Upper lobe of right lung (tissue), 1 donor: ENCODE measurements around the gene C1S. TPM values are rescaled to one million over a fixed set of nuclear protein-coding genes. Genes with fewer than 3 reads are reported as not detected.

Experiments used
- ATAC-seq: fragments of 200-7000 bp; cut with Tn5 transposase; one replicate; pipeline ENCODE4 v1.9.1; 2020; ENCODE audit warnings: mild to moderate bottlenecking, moderate library complexity
- DNase-seq: peaks from one replicate; pipeline ENCODE4 v3.0.0-alpha.2; 2020
- H3K27ac ChIP-seq: fragments of 200-600 bp; one replicate; pipeline ENCODE4 v1.8.0; 2022
- H3K27me3 ChIP-seq: fragments of 200-600 bp; one replicate; pipeline ENCODE4 v1.8.0; 2022; ENCODE audit warnings: mild to moderate bottlenecking
- H3K36me3 ChIP-seq: fragments of 200-600 bp; one replicate; pipeline ENCODE4 v1.8.0; 2022
- H3K4me1 ChIP-seq: fragments of 200-600 bp; one replicate; pipeline ENCODE4 v1.8.0; 2022
- H3K4me3 ChIP-seq: fragments of 200-600 bp; one replicate; pipeline ENCODE4 v1.8.0; 2022; ENCODE audit warnings: mild to moderate bottlenecking
- H3K9me3 ChIP-seq: fragments of 200-600 bp; one replicate; pipeline ENCODE4 v1.8.0; 2022
- CTCF ChIP-seq: fragments of 200-600 bp; IDR thresholded peaks from one replicate; pipeline ENCODE4 v1.8.0; 2022; ENCODE audit warnings: antibody characterized with exemption
- intact Hi-C: fragments of 100-400 bp; cut with DNase I; formaldehyde crosslinking; loops from one replicate; pipeline ENCODE4 v1.11.0; 2022
- total RNA-seq: library from RNA; stranded (reverse); fragmentation: NEBNext Ultra II Directional; extraction: Animal tissue kit (Norgen Biotek cat#: 25700); gene quantifications from one replicate; pipeline ENCODE4 v1.2.1, GENCODE V29; 2021
- donor health status: DM: no; HTN: yes; CAD: no; lungs with severe emphysema.

Gene C1S
- total RNA-seq, 1 donor from 2014 or later, result 321 TPM

GRCh38 chr12:7068240-7068993 is 7.9 kb downstream of the C1S start:
- Histone ChIP-seq H3K9me3 (no peaks in the 10 kb centered on the region), H3K27me3 (no peaks in the 10 kb centered on the region), H3K4me3 (no peak overlapping the region), H3K27ac (peak overlapping the region; percentile 56), H3K4me1 (peaks cover 9% of the 10 kb centered on the region), H3K36me3 (peaks cover 10% of the 10 kb centered on the region)
- ATAC-seq (peak; percentile 48), DNase-seq (no peak)
- intact Hi-C loops, result no loop called here
- TF ChIP-seq CTCF, result no peak

DNA sequence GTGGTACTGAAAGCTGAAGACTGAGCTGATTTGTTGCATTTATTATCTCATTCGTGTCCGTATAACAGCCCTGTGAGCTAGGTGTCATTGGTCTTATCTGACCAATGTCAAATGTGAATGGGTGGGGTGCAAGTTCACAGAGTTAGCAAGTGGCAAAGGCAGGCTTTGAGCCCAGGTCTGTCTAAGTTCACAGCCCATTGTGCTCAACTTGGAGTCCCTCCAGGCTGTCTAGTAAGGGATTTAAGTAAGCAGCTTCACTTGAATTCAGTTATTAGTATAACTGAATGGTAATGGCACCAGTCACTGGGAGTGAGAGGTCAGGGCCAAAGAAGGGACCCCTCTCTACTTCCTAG is 8.5 kb downstream of the C1S start:
- intact Hi-C loops, result no loop called here

DNA sequence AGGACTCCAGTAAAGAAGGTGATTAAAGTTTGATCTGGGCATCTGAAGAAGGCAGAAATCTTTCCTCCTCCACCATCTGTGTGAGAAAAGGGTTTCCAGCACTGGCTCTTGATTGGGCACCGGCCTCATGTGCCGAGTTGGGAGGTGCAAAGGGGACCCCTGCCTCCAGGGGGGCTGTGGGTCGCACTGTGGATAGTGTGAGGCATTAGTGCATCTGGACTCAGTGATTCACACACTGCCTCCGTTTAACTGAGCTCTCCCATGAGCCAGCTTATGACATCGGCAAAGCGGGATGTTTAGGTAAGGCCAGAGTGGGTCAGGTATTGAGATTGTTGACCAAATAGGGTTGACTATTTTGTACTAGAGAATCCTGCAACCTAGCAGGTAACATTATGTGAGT is 8.9 kb downstream of the C1S start:
- intact Hi-C loops, result no loop called here
- Histone ChIP-seq H3K4me3 (no peak overlapping the region), H3K27ac (no peak overlapping the region), H3K27me3 (no peaks in the 10 kb centered on the region), H3K9me3 (no peaks in the 10 kb centered on the region), H3K36me3 (peaks cover 10% of the 10 kb centered on the region), H3K4me1 (peaks cover 9% of the 10 kb centered on the region)
- TF ChIP-seq CTCF, result no peak
- no peak for ATAC-seq
- DNase-seq, result no peak

More for the DNA sequence above, 8.5 kb downstream of the C1S start:
- H3K27me3 ChIP-seq, result no peaks in the 10 kb centered on the region
- H3K36me3 ChIP-seq, result peaks cover 10% of the 10 kb centered on the region
- H3K4me1 ChIP-seq, result peaks cover 9% of the 10 kb centered on the region
- no peaks in the 10 kb centered on the region for H3K9me3 ChIP-seq
- no peak for TF ChIP-seq CTCF
- H3K27ac ChIP-seq, result no peak overlapping the region
- no peak for DNase-seq
- no peak overlapping the region for H3K4me3 ChIP-seq
- no peak for ATAC-seq

- DNase-seq (no peak), ATAC-seq (no peak)
- Histone ChIP-seq H3K4me3 (no peak overlapping the region), H3K4me1 (peaks cover 9% of the 10 kb centered on the region), H3K27me3 (no peaks in the 10 kb centered on the region), H3K9me3 (no peaks in the 10 kb centered on the region), H3K36me3 (no peaks in the 10 kb centered on the region), H3K27ac (no peak overlapping the region)
- intact Hi-C loops, result no loop called here
- TF ChIP-seq CTCF, result no peak
Measured at GRCh38 chr12:7072035-7072434, 11.5 kb downstream of the C1S start.

- no peak for DNase-seq
- H3K4me3 ChIP-seq, result no peak overlapping the region
- peaks cover 9% of the 10 kb centered on the region for H3K4me1 ChIP-seq
- no peaks in the 10 kb centered on the region for H3K27me3 ChIP-seq
- ATAC-seq, result no peak
- no peak overlapping the region for H3K27ac ChIP-seq
- H3K36me3 ChIP-seq, result no peaks in the 10 kb centered on the region
- intact Hi-C loops, result no loop called here
- H3K9me3 ChIP-seq, result no peaks in the 10 kb centered on the region
- TF ChIP-seq CTCF, result no peak
Measured at GRCh38 chr12:7072554-7072953, 12.0 kb downstream of the C1S start.

- intact Hi-C loops, result no loop called here
- Histone ChIP-seq H3K4me3 (no peak overlapping the region), H3K9me3 (no peaks in the 10 kb centered on the region), H3K27ac (no peak overlapping the region), H3K36me3 (no peaks in the 10 kb centered on the region), H3K4me1 (peaks cover under 1% of the 10 kb centered on the region), H3K27me3 (no peaks in the 10 kb centered on the region)
- no peak for TF ChIP-seq CTCF
- no peak for ATAC-seq
- no peak for DNase-seq
Measured at GRCh38 chr12:7073946-7074345, 13.4 kb downstream of the C1S start.
